ENCODE data around the gene MAP7D1.

Gene MAP7D1

GRCh38 chr1:36155408-36156328 lies at the start of gene MAP7D1:
Gene MAP7D1, plus strand, starts transcription at chr1:36156160. Its CDS starts 258 bp downstream, at chr1:36156418.
- DNase-seq (ENCODE audit: low read depth in 2 of 2), result peak; percentile 80 to 83

DNA sequence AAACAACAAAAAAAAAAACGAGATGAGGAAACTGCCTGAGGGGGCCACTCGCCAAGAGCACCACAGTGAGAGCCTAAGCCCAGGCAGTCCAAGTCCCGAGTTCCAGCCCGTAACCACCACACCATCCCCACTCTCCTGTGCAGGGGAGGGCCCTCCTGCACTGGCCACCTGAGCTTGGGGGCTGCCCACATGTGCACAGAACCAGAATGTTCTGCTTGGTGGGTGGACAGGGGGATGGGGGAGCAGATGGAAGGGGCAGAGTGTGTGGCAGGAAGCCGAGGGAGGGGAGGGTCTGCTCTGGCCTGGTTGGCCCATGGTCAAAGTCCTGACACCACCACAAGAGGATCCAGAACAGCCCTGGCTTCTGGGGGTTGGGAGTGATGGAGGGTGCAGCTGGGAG lies 49.7 kb upstream of the MAP7D1 start:
- DNase-seq (ENCODE audit: low read depth in 2 of 2), result no peak

- DNase-seq (ENCODE audit: low read depth in 2 of 2), result no peak
Observed at GRCh38 chr1:36107394-36107793, 48.6 kb upstream of the MAP7D1 start.

- DNase-seq (ENCODE audit: low read depth in 2 of 2), result no peak
Observed at GRCh38 chr1:36108314-36108713, 47.6 kb upstream of the MAP7D1 start.

DNA sequence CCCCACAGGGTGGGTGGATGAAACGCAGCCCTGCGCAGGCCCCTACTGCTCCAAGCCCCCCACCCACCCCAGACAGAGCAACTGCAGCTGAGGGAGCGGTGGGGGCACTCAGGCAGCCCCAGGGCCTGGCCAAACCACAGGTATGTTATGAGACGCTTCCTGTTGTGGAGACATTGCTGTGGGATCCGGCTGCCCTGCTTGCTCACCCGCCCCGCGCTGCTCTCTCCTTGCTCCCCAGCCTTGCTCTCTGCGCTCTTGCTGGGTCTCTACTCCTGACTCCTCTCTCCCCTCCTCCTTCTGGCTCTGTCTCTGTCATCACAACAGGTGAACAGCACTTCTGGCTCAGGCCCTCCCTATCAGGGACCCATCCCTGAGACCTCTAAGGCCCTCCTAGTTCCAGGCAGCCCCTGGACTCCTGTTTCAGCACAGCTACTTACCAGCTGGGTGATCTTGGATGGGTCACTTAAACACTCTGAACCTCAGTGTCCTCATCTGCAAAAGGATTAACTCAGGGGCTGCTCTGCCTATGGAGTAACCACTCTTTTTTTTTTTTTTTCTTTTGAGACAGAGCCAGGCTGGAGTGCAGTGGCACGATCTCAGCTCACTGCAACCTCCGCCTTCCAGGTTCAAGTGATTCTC lies 46.8 kb upstream of the MAP7D1 start:
- no peak for DNase-seq (ENCODE audit: low read depth in 2 of 2)

GRCh38 chr1:36111151-36111550 lies 44.8 kb upstream of the MAP7D1 start:
- DNase-seq (ENCODE audit: low read depth in 2 of 2), result no peak

DNA sequence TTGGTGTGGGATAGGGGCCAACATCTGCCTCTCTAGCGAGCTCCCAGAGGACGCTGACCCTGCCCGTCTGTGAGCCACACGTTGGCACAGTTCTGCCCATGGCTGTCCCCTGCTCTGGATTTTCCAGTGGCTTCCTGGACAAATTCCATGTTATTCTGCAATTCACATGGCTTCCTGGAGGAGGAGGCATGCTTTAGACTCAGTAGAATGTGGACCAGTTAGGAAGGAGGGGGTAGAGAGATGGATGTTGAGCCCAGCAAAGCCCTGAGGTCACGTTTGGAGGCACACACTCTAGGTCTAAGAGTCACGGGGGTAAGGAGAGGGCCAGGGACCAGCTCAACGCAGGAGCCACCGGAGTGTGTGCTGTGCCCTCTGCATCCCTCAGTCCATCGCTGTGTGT lies 43.1 kb upstream of the MAP7D1 start:
- no peak for DNase-seq (ENCODE audit: low read depth in 2 of 2)

- no peak for DNase-seq (ENCODE audit: low read depth in 2 of 2)
Observed at GRCh38 chr1:36114371-36114770, 41.6 kb upstream of the MAP7D1 start.

- no peak for DNase-seq (ENCODE audit: low read depth in 2 of 2)
Observed at GRCh38 chr1:36115200-36115669, 40.7 kb upstream of the MAP7D1 start.

GRCh38 chr1:36115931-36116330 lies 40.0 kb upstream of the MAP7D1 start:
- DNase-seq (ENCODE audit: low read depth in 2 of 2), result no peak

DNA sequence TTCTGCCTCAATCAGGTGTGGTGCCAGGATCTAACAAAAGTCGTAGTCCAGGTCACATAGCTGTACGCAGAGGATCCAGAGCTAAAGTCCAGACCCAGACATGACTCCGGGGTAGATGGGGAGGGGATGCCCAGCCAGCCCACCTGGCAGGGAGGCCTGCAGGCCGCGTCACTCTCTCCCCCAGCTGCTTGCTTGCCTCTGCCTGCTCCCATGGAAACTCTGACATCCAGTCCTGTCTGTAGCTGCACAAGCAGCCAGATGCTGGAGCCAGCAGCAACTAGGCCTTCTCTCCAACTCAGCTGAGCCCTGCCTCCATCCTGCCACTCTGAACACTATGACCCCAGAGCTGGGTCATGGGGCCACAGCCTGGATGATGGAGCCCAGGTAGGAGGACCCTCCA lies 39.1 kb upstream of the MAP7D1 start:
- DNase-seq (ENCODE audit: low read depth in 2 of 2), result no peak

DNA sequence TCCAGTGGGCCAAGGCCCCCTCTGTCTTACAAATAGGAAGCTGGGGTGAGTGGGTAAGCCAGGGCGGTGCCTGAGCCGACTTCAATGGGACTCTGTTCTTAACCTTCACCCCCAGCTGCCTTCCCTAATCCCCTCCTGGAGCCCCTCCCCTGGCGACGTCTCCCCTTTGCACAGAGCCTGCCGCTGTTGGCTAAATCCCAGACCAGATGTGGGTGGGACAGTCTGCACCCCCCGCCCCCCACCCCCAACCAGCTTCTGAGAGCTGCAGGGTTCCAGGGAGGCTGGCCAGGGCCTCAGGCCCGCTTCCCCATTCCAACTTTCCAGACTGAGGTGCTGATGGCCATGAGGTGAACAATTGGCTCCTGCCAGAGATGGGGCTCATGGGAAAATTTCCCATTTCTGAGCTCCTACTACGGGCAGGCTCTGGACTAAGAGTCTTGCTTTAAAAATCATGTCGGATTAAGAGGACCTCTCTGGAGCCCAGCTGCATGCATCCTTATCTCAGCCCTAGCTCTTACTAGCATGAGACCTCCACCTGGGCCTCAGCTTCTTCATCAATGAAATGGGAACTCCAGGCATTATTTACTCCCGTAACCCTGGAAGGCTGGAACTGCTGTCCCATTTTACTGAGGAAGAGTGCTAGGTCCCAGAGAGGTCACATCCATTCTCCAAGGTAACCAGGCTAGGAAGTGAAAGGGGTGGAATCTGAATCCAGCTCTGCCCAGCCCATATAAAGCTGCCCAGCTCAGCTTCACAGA lies 37.3 kb upstream of the MAP7D1 start:
- DNase-seq (ENCODE audit: low read depth in 2 of 2), result no peak

DNA sequence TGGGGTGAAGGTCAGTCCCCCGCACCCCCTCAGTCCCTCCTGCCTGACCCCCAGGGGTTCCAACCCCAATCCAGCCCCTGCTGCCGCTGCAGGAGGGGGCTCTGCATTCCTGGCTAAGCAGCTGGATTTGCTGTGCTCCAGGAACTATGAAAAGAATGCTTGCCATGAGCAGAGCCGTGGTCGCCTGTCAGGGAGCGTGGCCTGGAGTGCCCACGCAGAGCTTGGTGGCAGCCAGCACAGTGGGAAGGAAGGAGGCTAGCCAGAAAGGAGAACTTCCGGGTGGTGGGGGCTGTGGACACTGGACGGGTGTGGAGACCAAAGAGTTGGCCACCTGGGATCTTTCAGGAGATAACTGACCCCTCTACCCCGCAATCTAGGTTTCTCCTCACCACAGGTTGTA lies 36.5 kb upstream of the MAP7D1 start:
- no peak for DNase-seq (ENCODE audit: low read depth in 2 of 2)

- no peak for DNase-seq (ENCODE audit: low read depth in 2 of 2)
Observed at GRCh38 chr1:36122062-36123030, 33.6 kb upstream of the MAP7D1 start.

DNA sequence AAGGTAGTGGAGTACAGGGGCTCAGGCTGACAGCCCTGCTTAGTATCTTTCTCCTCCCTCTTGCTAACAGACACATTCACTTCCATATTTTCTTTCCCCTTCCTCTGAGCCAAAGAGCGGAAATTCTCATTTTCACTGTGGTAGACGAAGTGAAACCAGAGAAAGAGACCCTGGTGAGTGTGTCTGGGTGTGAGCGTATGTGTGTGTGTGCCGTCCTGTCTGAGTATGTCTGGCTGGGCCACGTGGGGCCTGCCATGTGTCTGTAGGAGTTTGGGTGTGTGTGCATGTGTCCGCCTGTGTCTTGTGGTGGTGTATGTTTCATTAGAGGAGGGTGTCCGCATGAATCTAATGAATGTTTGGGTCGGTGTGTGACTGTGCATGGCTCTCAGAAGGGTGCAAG lies 32.6 kb upstream of the MAP7D1 start:
- no peak for DNase-seq (ENCODE audit: low read depth in 2 of 2)

- no peak for DNase-seq (ENCODE audit: low read depth in 2 of 2)
Observed at GRCh38 chr1:36124404-36125128, 31.4 kb upstream of the MAP7D1 start.

GRCh38 chr1:36125129-36125991 lies 30.6 kb upstream of the MAP7D1 start, which contains the start of gene COL8A2:
Gene COL8A2, minus strand, starts transcription at chr1:36125222. Its CDS starts 24,980 bp downstream, at chr1:36100242.
- no peak for DNase-seq (ENCODE audit: low read depth in 2 of 2)

GRCh38 chr1:36126005-36126716 lies 29.8 kb upstream of the MAP7D1 start:
- no peak for DNase-seq (ENCODE audit: low read depth in 2 of 2)

All from stimulated activated CD4-positive, alpha-beta T cell treated with anti-CD3 and anti-CD28 coated beads, Interleukin-4, amount 100 ng/mL, for 48 hours (primary cell).